Progenitor cell of endocrine pancreas (in vitro differentiated cells): ENCODE data around the gene COL20A1. TPM values are rescaled to one million over a fixed set of nuclear protein-coding genes. Genes with fewer than 3 reads are reported as not detected.

Experiments used
- DNase-seq: peaks from one replicate; pipeline ENCODE4 v3.0.0; 2021; ENCODE audit warnings: low spot score; ENCODE audit not compliant: unreplicated experiment
- H3K27ac Mint-ChIP-seq: 2 replicates; pipeline ENCODE4 v1.8.0; 2021; ENCODE audit warnings: mild to moderate bottlenecking, moderate library complexity, mixed read lengths
- H3K27me3 Mint-ChIP-seq: 2 replicates; pipeline ENCODE4 v1.8.0; 2021; ENCODE audit warnings: mixed read lengths
- H3K36me3 Mint-ChIP-seq: 2 replicates; pipeline ENCODE4 v1.8.0; 2022; ENCODE audit warnings: mixed read lengths; ENCODE audit not compliant: insufficient read depth
- H3K4me1 Mint-ChIP-seq: 2 replicates; pipeline ENCODE4 v1.8.0; 2021; ENCODE audit warnings: low read depth, mixed read lengths
- H3K4me3 Mint-ChIP-seq: 2 replicates; pipeline ENCODE4 v1.8.0; 2021; ENCODE audit warnings: low read depth, mild to moderate bottlenecking, moderate library complexity, mixed read lengths
- H3K9me3 Mint-ChIP-seq: 2 replicates; pipeline ENCODE4 v1.8.0; 2021; ENCODE audit warnings: low read depth, mixed read lengths
- CTCF ChIP-seq: fragments of 200-600 bp; sonication (generic); IDR thresholded peaks from one replicate; pipeline ENCODE4 v1.5.0; 2021; ENCODE audit warnings: antibody characterized with exemption, mild to moderate bottlenecking; ENCODE audit not compliant: unreplicated experiment
- total RNA-seq: library from RNA; stranded (reverse); gene quantifications from 2 replicates; pipeline ENCODE4 v1.2.1, GENCODE V29; 2021

Gene COL20A1
- total RNA-seq, 1 donor from 2014 or later, result 0.24 TPM

- no peaks in the 10 kb centered on the region for H3K4me1 Mint-ChIP-seq
- TF ChIP-seq CTCF, result no peak
- H3K27ac Mint-ChIP-seq, result no peak overlapping the region
- no peak overlapping the region for H3K4me3 Mint-ChIP-seq
- no peaks in the 10 kb centered on the region for H3K27me3 Mint-ChIP-seq
- no peak for DNase-seq
- H3K9me3 Mint-ChIP-seq, result no peaks in the 10 kb centered on the region
- peaks cover 3% of the 10 kb centered on the region for H3K36me3 Mint-ChIP-seq
These were observed 13.1 kb upstream of the COL20A1 start for GRCh38 chr20:63279931-63280330.

- no peak overlapping the region for H3K4me3 Mint-ChIP-seq
- H3K9me3 Mint-ChIP-seq, result no peaks in the 10 kb centered on the region
- TF ChIP-seq CTCF, result no peak
- H3K27ac Mint-ChIP-seq, result no peak overlapping the region
- DNase-seq, result no peak
- no peaks in the 10 kb centered on the region for H3K4me1 Mint-ChIP-seq
- H3K36me3 Mint-ChIP-seq, result peaks cover 3% of the 10 kb centered on the region
- H3K27me3 Mint-ChIP-seq, result no peaks in the 10 kb centered on the region
These were observed 12.6 kb upstream of the COL20A1 start for GRCh38 chr20:63280371-63280770.

GRCh38 chr20:63280929-63281545, 11.9 kb upstream of the COL20A1 start:
- DNase-seq, result no peak
- Mint-ChIP-seq H3K4me1 (no peaks in the 10 kb centered on the region), H3K27ac (no peak overlapping the region), H3K27me3 (no peaks in the 10 kb centered on the region), H3K9me3 (no peaks in the 10 kb centered on the region), H3K36me3 (peaks cover 4% of the 10 kb centered on the region), H3K4me3 (no peak overlapping the region)
- peak; percentile 37 for TF ChIP-seq CTCF

- no peak overlapping the region for H3K4me3 Mint-ChIP-seq
- H3K9me3 Mint-ChIP-seq, result no peaks in the 10 kb centered on the region
- H3K4me1 Mint-ChIP-seq, result no peaks in the 10 kb centered on the region
- H3K36me3 Mint-ChIP-seq, result peaks cover 4% of the 10 kb centered on the region
- DNase-seq, result no peak
- TF ChIP-seq CTCF, result no peak
- no peak overlapping the region for H3K27ac Mint-ChIP-seq
- H3K27me3 Mint-ChIP-seq, result no peaks in the 10 kb centered on the region
These were observed 11.0 kb upstream of the COL20A1 start for GRCh38 chr20:63281742-63282665.

- H3K27me3 Mint-ChIP-seq, result no peaks in the 10 kb centered on the region
- TF ChIP-seq CTCF, result no peak
- no peaks in the 10 kb centered on the region for H3K9me3 Mint-ChIP-seq
- H3K4me1 Mint-ChIP-seq, result no peaks in the 10 kb centered on the region
- H3K27ac Mint-ChIP-seq, result no peak overlapping the region
- H3K36me3 Mint-ChIP-seq, result peaks cover 4% of the 10 kb centered on the region
- DNase-seq, result no peak
- H3K4me3 Mint-ChIP-seq, result no peak overlapping the region
These were observed 10.0 kb upstream of the COL20A1 start for GRCh38 chr20:63282946-63283345.
